GM10248 (cell line): Measurements from ENCODE around the gene BORCS6.

Experiments
- CTCF ChIA-PET: fragments of 300-600 bp; sonication (Branson Sonifier 250); formaldehyde crosslinking; extraction: SDS; loops from one replicate; lab custom pipeline; 2021; ENCODE audit warnings: antibody characterized with exemption; lab: Yijun Ruan, JAX
- POLR2A ChIA-PET: fragments of 350-650 bp; sonication (Branson Sonifier 250); formaldehyde crosslinking; extraction: SDS; loops from one replicate; lab custom pipeline; 2020; ENCODE audit warnings: antibody characterized with exemption; lab: Yijun Ruan, JAX
- DNase-seq: peaks from one replicate; pipeline ENCODE4 v3.0.0; 2012; ENCODE audit errors: extremely low spot score
- TF ChIP-seq, protein P1 (sequence below): IDR thresholded peaks from 2 replicates; pipeline ENCODE4 v1.5.1; 2012; ENCODE audit warnings: mild to moderate bottlenecking, low read depth; ENCODE audit errors: extremely low read depth, missing control alignments, control extremely low read depth

BORCS6 gene

DNA sequence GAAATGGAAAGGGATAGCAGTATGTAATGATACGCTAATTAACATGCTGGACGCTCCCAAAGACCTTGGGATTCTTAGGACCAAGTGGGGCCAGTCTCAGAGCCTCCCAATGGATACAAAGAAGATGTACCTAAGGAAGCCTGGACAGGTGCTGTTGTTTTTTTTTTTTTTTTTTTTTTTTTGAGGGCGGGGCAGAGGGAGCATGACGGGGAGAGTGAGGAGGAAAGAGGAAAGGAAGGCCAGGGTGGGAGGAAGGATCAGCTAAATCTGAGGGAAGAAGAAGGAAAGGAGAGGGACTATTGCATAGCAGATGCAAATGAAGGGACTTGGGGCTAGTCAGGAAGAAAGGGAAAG, 29.8 kb downstream of the BORCS6 start:
- TF ChIP-seq, protein P1, sequence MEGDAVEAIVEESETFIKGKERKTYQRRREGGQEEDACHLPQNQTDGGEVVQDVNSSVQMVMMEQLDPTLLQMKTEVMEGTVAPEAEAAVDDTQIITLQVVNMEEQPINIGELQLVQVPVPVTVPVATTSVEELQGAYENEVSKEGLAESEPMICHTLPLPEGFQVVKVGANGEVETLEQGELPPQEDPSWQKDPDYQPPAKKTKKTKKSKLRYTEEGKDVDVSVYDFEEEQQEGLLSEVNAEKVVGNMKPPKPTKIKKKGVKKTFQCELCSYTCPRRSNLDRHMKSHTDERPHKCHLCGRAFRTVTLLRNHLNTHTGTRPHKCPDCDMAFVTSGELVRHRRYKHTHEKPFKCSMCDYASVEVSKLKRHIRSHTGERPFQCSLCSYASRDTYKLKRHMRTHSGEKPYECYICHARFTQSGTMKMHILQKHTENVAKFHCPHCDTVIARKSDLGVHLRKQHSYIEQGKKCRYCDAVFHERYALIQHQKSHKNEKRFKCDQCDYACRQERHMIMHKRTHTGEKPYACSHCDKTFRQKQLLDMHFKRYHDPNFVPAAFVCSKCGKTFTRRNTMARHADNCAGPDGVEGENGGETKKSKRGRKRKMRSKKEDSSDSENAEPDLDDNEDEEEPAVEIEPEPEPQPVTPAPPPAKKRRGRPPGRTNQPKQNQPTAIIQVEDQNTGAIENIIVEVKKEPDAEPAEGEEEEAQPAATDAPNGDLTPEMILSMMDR = no peak
- ChIA-PET CTCF (interaction anchor here (1.4 to 3.7 kb wide), 3 partner anchors 23 to 41 kb away, joined by 5 to 13 read pairs (median 5); partner anchors contain the start of gene BORCS6), POLR2A (interaction anchor here (1.9 kb wide), 1 partner anchor 13 kb away, joined by 6 read pairs; no protein-coding TSS in a partner anchor)
- DNase-seq = no peak

DNA sequence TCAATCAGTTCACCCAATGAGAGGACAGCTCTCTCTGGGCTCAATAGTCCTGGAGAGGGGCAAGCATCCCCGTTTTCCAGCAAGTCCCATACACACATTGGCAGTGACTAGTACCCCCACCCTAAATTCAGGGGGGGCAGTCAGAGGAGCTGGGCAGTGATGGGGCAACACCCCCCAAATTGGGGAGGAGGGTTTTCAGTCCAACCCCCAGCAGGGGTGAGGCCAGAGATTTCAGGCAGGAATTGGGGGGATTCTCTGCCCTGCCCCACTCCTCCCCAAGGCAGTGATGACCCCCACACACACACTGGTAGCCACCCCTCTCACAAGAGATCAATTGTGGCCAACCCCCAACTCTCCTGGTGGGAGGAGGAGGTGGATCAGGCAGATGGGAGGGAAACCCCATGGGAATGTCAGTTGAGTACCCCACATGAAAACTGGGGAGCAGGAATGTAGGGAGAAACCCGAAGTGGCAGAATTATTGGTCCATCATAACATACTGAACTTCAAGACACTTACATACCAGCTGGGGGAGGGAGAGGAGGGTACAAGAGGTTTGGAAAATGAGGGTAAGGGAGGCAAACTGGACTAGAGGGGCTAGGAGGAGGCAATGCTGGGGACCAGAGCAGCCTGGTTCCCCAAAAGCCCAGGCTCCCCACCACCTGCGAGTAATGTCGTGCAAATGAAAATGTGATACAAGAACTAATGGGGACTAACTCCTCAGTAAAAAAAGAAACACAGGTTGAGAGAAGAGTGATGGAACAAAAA, 30.3 kb downstream of the BORCS6 start:
- CTCF ChIA-PET = interaction anchor here (0.7 to 3.7 kb wide), 15 partner anchors 9 to 66 kb away, joined by 3 to 13 read pairs (median 5); partner anchors contain the start of genes BORCS6, HES7 and TMEM107
- POLR2A ChIA-PET = interaction anchor here (1.5 to 1.9 kb wide), 2 partner anchors 14 to 16 kb away, joined by 4 to 6 read pairs; no protein-coding TSS in a partner anchor
- no peak for DNase-seq
- TF ChIP-seq, protein P1 = no peak

DNA sequence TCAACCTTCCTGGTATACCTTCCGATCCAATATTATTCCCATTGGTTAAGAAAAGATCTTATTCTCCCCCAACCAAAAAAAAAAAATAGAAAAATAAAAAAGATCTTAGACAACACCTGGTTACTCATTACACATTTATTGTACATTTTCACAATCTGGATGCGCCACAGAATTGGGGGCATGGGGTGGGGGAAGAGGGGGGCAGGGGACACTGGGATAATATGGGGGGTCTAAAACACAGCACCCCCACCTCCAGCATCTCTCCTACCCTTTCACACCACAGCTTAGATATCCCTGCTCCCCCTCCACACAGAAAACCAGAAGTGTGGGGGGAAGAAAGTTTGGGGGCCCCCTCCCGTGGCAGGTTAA, 31.0 kb downstream of the BORCS6 start:
- CTCF ChIA-PET = interaction anchor here (0.7 to 3.7 kb wide), 23 partner anchors 9 to 85 kb away, joined by 3 to 20 read pairs (median 5); partner anchors contain the start of genes ALOXE3, BORCS6, HES7 and TMEM107

DNA sequence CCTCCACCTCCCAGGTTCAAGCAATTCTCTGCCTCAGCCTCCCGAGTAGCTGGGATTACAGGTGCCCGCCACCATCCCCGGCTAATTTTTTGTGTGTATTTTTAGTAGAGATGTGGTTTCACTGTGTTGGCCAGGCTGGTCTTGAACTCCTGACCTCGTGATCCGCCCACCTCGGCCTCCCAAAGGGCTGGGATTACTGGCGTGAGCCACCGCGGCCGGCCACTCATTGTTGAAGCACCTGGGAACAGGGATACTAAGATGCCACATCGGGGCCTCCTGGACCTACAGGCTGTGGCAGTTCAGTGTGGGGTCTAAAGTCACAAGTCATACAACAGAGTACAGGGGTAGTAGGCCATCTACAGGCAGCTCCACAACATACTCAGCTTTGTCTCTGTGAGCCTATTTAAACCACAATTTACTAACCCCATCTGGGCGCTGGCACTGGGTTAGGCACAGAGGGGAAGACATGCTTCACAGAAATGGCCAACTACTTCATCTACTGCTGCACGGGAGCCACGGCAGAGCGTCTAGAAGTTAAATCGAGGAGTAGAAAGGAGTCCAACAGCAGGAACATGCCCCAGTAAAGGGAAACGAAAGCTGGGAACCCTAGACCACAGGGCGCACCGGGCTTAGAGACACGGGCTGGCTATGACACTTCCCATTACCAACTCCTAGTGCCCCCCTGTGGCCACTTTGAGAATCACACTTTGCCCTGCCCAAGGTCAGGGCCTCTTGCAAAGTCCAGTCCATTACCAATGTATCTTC, 31.5 kb downstream of the BORCS6 start:
- ChIA-PET POLR2A (interaction anchor here (0.6 to 1.5 kb wide), 7 partner anchors 11 to 130 kb away, joined by 3 to 10 read pairs (median 4); partner anchors contain the start of genes BORCS6, HES7 and RANGRF), CTCF (interaction anchor here (0.5 to 3.7 kb wide), 27 partner anchors 9 to 180 kb away, joined by 3 to 20 read pairs (median 5); partner anchors contain the start of genes ALOXE3, BORCS6, HES7 and TMEM107)
- peak; percentile 83 for DNase-seq
- TF ChIP-seq, protein P1 = peak; percentile 86

More for the DNA sequence above, 31.0 kb downstream of the BORCS6 start:
- TF ChIP-seq, protein P1 = no peak
- POLR2A ChIA-PET = interaction anchor here (0.7 to 1.5 kb wide), 4 partner anchors 14 to 35 kb away, joined by 3 to 10 read pairs (median 4); partner anchors contain the start of genes BORCS6 and HES7
- DNase-seq = no peak

DNA sequence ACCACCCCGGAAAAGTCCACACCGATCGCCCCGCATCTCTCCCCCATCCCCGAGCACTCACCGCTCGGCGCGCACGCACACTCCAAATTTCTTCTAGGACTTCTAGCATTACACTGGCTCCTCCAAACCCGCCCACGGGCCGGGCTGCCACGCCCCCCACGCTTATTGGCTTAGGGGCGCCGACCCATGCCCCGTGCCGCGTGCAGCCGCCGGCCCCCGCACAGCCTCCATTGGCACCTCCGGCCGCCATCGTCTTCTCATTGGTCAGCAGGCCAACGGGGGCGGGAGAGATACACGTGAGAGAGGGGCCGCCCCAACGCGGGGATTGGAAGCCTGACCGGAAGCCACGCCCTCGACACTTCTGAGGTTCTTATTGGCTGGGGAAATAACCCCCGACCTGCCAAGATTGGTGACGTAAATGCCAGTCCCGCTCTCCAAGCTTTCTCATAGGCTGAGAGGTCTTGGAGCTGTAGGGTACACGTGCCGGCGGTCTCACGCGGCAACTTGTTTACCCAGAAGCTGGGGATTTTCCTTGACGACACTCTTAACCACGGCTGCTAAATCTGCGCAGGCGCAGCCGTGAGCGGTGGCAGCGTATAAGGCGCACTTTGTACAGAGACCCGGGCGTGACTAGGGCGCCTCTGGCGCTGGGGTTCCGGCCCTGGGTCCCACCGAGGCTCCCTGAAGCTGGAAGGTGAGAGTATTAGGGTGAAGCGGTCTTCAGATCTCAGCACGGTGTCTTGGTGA, 33.6 kb downstream of the BORCS6 start:
- peak; percentile 96 for DNase-seq
- ChIA-PET POLR2A (interaction anchor here (0.6 to 4.1 kb wide), 7 partner anchors 11 to 139 kb away, joined by 3 to 37 read pairs (median 4); partner anchors contain the start of genes SLC25A35 and TMEM107), CTCF (interaction anchor here (0.7 to 4.4 kb wide), 11 partner anchors 11 to 62 kb away, joined by 3 to 46 read pairs (median 6); partner anchors contain the start of genes ALOXE3, BORCS6 and TMEM107)
- TF ChIP-seq, protein P1 = no peak

DNA sequence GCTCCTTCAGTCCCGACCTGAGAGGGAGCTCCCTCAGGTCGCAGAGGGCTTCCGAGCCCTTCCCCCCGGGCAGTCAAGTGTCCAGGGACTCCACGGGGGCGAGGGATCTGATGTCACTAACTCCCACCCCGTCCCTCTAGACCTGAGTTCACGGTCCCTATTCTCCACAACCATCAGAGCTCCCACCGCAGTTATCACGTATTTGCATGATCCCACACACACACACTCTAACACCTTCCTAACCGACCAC, 34.1 kb downstream of the BORCS6 start:
- ChIA-PET CTCF (interaction anchor here (0.6 to 4.4 kb wide), 9 partner anchors 12 to 62 kb away, joined by 3 to 46 read pairs (median 5); partner anchors contain the start of gene ALOXE3), POLR2A (interaction anchor here (1.8 to 4.1 kb wide), 3 partner anchors 11 to 17 kb away, joined by 17 to 37 read pairs (median 28); no protein-coding TSS in a partner anchor)
- no peak for DNase-seq
- TF ChIP-seq, protein P1 = no peak
